Left kidney (tissue), 8 donors: ENCODE results near the gene RHBG. TPM values are rescaled to one million over a fixed set of nuclear protein-coding genes. Genes with fewer than 3 reads are reported as not detected.
"Not testable (repeated sequence)": the region's sequence is repeated elsewhere in the genome, so short reads cannot be mapped to it uniquely, and the experiment has no call there.

ENCODE experiments used
- DNase-seq: peaks from one replicate; pipeline ENCODE4 v3.0.0-alpha.2; 2013
- long read RNA-seq, 8 donors: transcript quantifications; one replicate each; lab custom pipeline, GENCODE V29; 2026
- polyA plus RNA-seq: library from polyadenylated mRNA; unstranded; fragments of 120-200 nt; gene quantifications from one replicate; pipeline ENCODE4 v1.2.1, GENCODE V29; 2013; ENCODE audit not compliant: insufficient read length

The RHBG gene
- polyA plus RNA-seq: 16.0 TPM
- long read RNA-seq, donor 1: 0 reads
- long read RNA-seq, donor 2, partial matches to known transcripts: 0 of 1 reads
- long read RNA-seq, donor 2, other reads (novel, unspliced or antisense): 0 of 1 reads
- long read RNA-seq, donor 3, partial matches to known transcripts: 0 of 1 reads
- long read RNA-seq, donor 3, other reads (novel, unspliced or antisense): 0 of 1 reads
- long read RNA-seq, donor 4: 0 reads
- long read RNA-seq, donor 5: 0 reads
- long read RNA-seq, donor 6: 0 reads
- long read RNA-seq, donor 7, partial matches to known transcripts: 0 of 1 reads
- long read RNA-seq, donor 7, other reads (novel, unspliced or antisense): 0 of 1 reads
- long read RNA-seq, donor 8: 0 reads

GRCh38 chr1:156368889-156369684, at the start of gene RHBG:
Gene RHBG (plus strand): TSS chr1:156369211. CDS start chr1:156369250, 39 bp downstream.
- peak; percentile 34 for DNase-seq

GRCh38 chr1:156319664-156320063, 49.3 kb upstream of the RHBG start:
- no peak for DNase-seq

GRCh38 chr1:156320560-156320959, 48.5 kb upstream of the RHBG start:
- DNase-seq: no peak

- not testable (repeated sequence) for DNase-seq
These were observed 45.8 kb upstream of the RHBG start for GRCh38 chr1:156323179-156323578.

GRCh38 chr1:156336242-156336641, 32.8 kb upstream of the RHBG start:
- DNase-seq: no peak

- no peak for DNase-seq
These were observed 31.7 kb upstream of the RHBG start for GRCh38 chr1:156337052-156337887.

GRCh38 chr1:156337888-156338179, 31.2 kb upstream of the RHBG start:
- DNase-seq: no peak

- DNase-seq: peak; percentile 99
These were observed 30.6 kb upstream of the RHBG start, which contains the start of the genes CCT3 and TSACC for GRCh38 chr1:156338180-156338976. Gene CCT3 (minus strand): TSS chr1:156338292. CDS start chr1:156338184, 108 bp downstream. Gene TSACC (plus strand): TSS chr1:156338526. CDS start chr1:156339758, 1,232 bp downstream.

- DNase-seq: no peak
These were observed 26.6 kb upstream of the RHBG start for GRCh38 chr1:156342166-156342955.

- DNase-seq: no peak
These were observed 24.6 kb upstream of the RHBG start for GRCh38 chr1:156344409-156344808.

GRCh38 chr1:156346035-156346434, 23.0 kb upstream of the RHBG start:
- DNase-seq: not testable (repeated sequence)

- no peak for DNase-seq
These were observed 22.4 kb upstream of the RHBG start for GRCh38 chr1:156346636-156347035.

- no peak for DNase-seq
These were observed 21.7 kb upstream of the RHBG start for GRCh38 chr1:156347331-156347730.

- DNase-seq: not testable (repeated sequence)
These were observed 16.5 kb upstream of the RHBG start for GRCh38 chr1:156352481-156352880.

- no peak for DNase-seq
These were observed 12.6 kb upstream of the RHBG start for GRCh38 chr1:156356262-156356874.

GRCh38 chr1:156356875-156357534, 12.0 kb upstream of the RHBG start:
- DNase-seq: peak; percentile 62

- DNase-seq: no peak
These were observed 11.0 kb upstream of the RHBG start for GRCh38 chr1:156357977-156358376.

GRCh38 chr1:156358641-156359040, 10.4 kb upstream of the RHBG start:
- DNase-seq: no peak

GRCh38 chr1:156359249-156359648, 9.8 kb upstream of the RHBG start:
- DNase-seq: no peak

GRCh38 chr1:156359973-156360372, 9.0 kb upstream of the RHBG start:
- DNase-seq: no peak
